Muscle layer of duodenum (tissue), 2 donors: ENCODE data around the gene SP1.

Experiments used
- H3K27ac ChIP-seq: one replicate; pipeline ENCODE4 v1.7.0; 2013; ENCODE audit warnings: mild to moderate bottlenecking, low read length
- H3K27me3 ChIP-seq: one replicate; pipeline ENCODE4 v1.7.0; 2013; ENCODE audit warnings: low read depth, mild to moderate bottlenecking, control low read depth, low read length
- H3K36me3 ChIP-seq, 2 donors: one replicate each; pipeline ENCODE4 v1.7.0; 2013; ENCODE audit warnings: low read length in 2 of 2, control low read depth in 1 of 2, mild to moderate bottlenecking in 1 of 2; ENCODE audit not compliant: insufficient read depth in 2 of 2, control insufficient read depth in 1 of 2
- H3K4me1 ChIP-seq, 2 donors: one replicate each; pipeline ENCODE4 v1.7.0; 2013; ENCODE audit warnings: low read length in 2 of 2, mild to moderate bottlenecking in 2 of 2, control low read depth in 1 of 2, moderate library complexity in 1 of 2; ENCODE audit not compliant: insufficient read depth in 2 of 2, control insufficient read depth in 1 of 2
- H3K4me3 ChIP-seq, 2 donors: one replicate each; pipeline ENCODE4 v1.7.0; 2013; ENCODE audit warnings: low read length in 2 of 2, low read depth in 1 of 2, mild to moderate bottlenecking in 1 of 2
- H3K9me3 ChIP-seq, 2 donors: one replicate each; pipeline ENCODE4 v1.7.0; 2013; ENCODE audit warnings: low read length in 2 of 2, control low read depth in 1 of 2, mild to moderate bottlenecking in 1 of 2; ENCODE audit not compliant: control insufficient read depth in 1 of 2
- donor health status: healthy.

The SP1 gene

GRCh38 chr12:53456654-53457366 lies 76.8 kb downstream of the SP1 start:
- Histone ChIP-seq H3K4me1 (peaks cover 21 to 46% of the 10 kb centered on the region in 2 donors), H3K36me3 (peaks cover 65 to 77% of the 10 kb centered on the region in 2 donors), H3K4me3 (no peak overlapping the region), H3K27ac (no peak overlapping the region), H3K27me3 (no peaks in the 10 kb centered on the region), H3K9me3 (no peaks in the 10 kb centered on the region)

- Histone ChIP-seq H3K27ac (no peak overlapping the region), H3K9me3 (no peaks in the 10 kb centered on the region), H3K4me1 (peaks cover 14 to 49% of the 10 kb centered on the region in 2 donors), H3K36me3 (peaks cover 86 to 99% of the 10 kb centered on the region in 2 donors), H3K27me3 (no peaks in the 10 kb centered on the region), H3K4me3 (no peak overlapping the region)
These were observed 79.1 kb downstream of the SP1 start for GRCh38 chr12:53459097-53459496.

DNA sequence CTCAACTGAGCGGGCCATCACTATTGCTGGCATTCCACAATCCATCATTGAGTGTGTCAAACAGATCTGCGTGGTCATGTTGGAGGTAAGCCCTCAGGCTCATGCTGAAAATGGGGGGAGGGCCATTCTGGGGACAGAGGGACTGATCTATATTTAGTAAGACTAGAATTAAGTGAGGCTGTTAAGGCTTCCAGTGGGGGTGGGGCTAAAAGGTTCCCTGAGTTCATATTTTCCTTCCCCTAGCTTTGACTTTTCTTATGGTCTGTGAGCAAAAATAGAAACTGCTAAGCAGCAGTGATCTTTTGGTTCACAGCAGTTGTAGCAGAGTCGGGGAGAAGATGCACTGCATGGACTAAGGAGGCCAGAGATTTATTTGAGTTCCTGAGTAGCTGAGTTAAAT lies 81.1 kb downstream of the SP1 start:
- Histone ChIP-seq H3K9me3 (no peaks in the 10 kb centered on the region), H3K4me3 (no peak overlapping the region), H3K27ac (no peak overlapping the region), H3K4me1 (peaks cover 8 to 48% of the 10 kb centered on the region in 2 donors), H3K36me3 (peaks cover 84 to 99% of the 10 kb centered on the region in 2 donors), H3K27me3 (no peaks in the 10 kb centered on the region)

DNA sequence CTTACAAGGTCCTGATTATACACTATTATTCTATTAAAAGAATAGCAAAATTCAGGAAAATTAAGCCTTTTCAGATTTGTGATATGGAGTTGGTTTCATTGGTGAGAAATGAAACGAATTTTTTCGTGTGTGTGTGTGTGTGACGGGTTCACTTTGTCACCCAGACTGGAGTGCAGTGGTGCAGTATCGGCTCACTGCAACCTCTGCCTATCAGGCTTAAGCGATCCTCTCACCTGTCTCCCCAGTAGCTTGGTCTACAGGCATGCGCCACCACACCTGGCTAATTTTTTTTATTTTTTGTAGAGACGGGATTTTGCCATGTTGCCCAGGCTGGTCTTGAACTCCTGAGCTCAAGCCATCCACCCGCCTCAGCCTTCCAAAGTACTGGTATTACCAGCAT lies 81.6 kb downstream of the SP1 start:
- Histone ChIP-seq H3K4me1 (peaks cover 8 to 54% of the 10 kb centered on the region in 2 donors), H3K27me3 (no peaks in the 10 kb centered on the region), H3K36me3 (peaks cover 85 to 99% of the 10 kb centered on the region in 2 donors), H3K27ac (no peak overlapping the region), H3K4me3 (no peak overlapping the region), H3K9me3 (no peaks in the 10 kb centered on the region)

DNA sequence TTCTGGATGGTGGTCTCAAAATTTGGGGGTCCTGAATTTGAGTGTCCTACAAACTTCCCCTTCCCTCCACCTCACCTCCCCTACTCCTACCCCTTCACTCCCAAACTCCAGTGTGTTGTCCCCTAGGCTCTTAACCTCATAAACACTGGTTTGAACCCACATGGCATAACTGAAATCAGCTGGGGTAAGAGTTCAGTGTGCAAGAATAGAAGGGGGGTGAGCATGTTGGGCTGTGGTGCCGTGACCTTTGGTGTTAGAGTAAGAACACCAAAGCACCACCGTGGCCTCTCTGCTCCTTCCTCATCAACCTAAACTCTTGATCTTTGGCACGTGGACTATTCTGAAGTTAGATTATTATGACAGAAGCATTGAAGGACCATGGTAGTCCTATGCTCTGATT lies 83.0 kb downstream of the SP1 start:
- no peaks in the 10 kb centered on the region for H3K9me3 ChIP-seq
- peaks cover 8 to 54% of the 10 kb centered on the region in 2 donors for H3K4me1 ChIP-seq
- no peak overlapping the region for H3K4me3 ChIP-seq
- H3K27me3 ChIP-seq, result no peaks in the 10 kb centered on the region
- peaks cover 89 to 99% of the 10 kb centered on the region in 2 donors for H3K36me3 ChIP-seq
- H3K27ac ChIP-seq, result no peak overlapping the region

DNA sequence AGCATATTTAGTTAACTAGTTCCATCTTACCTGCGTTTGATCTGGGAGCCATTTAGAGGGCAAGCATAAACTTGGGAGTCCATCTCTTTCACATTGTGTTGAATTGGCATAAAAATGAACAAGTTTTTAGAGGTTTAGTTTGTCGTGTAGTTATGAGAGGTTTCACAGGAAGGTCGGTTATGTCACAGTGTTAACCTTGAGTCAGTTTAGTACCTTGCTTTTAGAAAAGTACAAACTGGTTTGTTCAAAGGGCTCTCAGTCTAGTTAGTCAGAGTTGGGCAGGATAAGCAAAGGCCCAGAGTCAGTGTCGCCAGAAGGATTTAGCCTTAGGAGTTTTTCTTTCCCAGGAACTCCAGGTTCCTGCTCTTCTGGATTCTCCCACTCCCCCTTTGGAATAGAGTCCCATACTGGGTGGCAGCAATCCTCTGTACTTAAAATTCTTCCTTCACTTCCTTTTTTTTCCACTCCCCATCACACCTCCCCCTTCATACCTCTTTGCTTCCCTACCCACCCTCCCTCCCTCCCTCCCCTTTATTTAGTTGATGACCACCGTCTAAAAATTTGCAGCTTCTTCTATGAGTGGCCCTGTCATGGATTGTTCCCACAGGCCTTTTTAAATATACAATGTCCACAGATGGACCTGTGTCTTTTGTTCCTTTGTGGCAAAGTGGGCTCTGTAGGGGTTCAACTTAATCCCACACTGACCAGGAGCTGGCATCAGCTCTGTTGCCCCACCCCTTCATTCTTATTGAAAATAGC lies 84.0 kb downstream of the SP1 start:
- Histone ChIP-seq H3K36me3 (peaks cover 94 to 99% of the 10 kb centered on the region in 2 donors), H3K27me3 (no peaks in the 10 kb centered on the region), H3K27ac (no peak overlapping the region), H3K4me1 (peaks cover 8 to 54% of the 10 kb centered on the region in 2 donors), H3K9me3 (no peaks in the 10 kb centered on the region), H3K4me3 (no peak overlapping the region)

- Histone ChIP-seq H3K4me1 (peaks cover 8 to 47% of the 10 kb centered on the region in 2 donors), H3K4me3 (no peak overlapping the region), H3K27me3 (no peaks in the 10 kb centered on the region), H3K36me3 (peaks cover 93 to 98% of the 10 kb centered on the region in 2 donors), H3K27ac (no peak overlapping the region), H3K9me3 (no peaks in the 10 kb centered on the region)
These were observed 84.9 kb downstream of the SP1 start for GRCh38 chr12:53464685-53465418.

- peaks cover 8 to 39% of the 10 kb centered on the region in 2 donors for H3K4me1 ChIP-seq
- no peak overlapping the region for H3K4me3 ChIP-seq
- H3K27me3 ChIP-seq, result no peaks in the 10 kb centered on the region
- H3K9me3 ChIP-seq, result no peaks in the 10 kb centered on the region
- peaks cover 89 to 98% of the 10 kb centered on the region in 2 donors for H3K36me3 ChIP-seq
- no peak overlapping the region for H3K27ac ChIP-seq
These were observed 85.7 kb downstream of the SP1 start for GRCh38 chr12:53465679-53466078.
